Central memory CD8-positive, alpha-beta T cell (primary cell): ENCODE data around the gene TDRD6.

Experiments
- ATAC-seq: fragments of 150-1000 bp; cut with Tn5 transposase; replicated peaks from 2 replicates; pipeline ENCODE4 v1.10.0; 2022; ENCODE audit warnings: mild to moderate bottlenecking, moderate FRiP score, moderate number of reproducible peaks; ENCODE audit not compliant: poor library complexity, severe bottlenecking; ENCODE audit errors: extremely low read depth
- DNase-seq, 2 donors: peaks; one replicate each; pipeline ENCODE4 v3.0.0; 2021; ENCODE audit warnings: low spot score in 2 of 2
- H3K27ac Mint-ChIP-seq: one replicate; pipeline ENCODE4 v1.8.0; 2022; ENCODE audit warnings: low read depth, mild to moderate bottlenecking, moderate library complexity, mixed read lengths
- H3K27me3 Mint-ChIP-seq: one replicate; pipeline ENCODE4 v1.8.0; 2022; ENCODE audit warnings: mixed read lengths
- H3K36me3 Mint-ChIP-seq: one replicate; pipeline ENCODE4 v1.8.0; 2022; ENCODE audit warnings: mild to moderate bottlenecking, moderate library complexity, mixed read lengths; ENCODE audit not compliant: insufficient read depth
- H3K4me1 Mint-ChIP-seq: one replicate; pipeline ENCODE4 v1.8.0; 2022; ENCODE audit warnings: mixed read lengths
- H3K4me3 Mint-ChIP-seq: one replicate; pipeline ENCODE4 v1.8.0; 2022; ENCODE audit warnings: mild to moderate bottlenecking, moderate library complexity, mixed read lengths
- H3K9me3 Mint-ChIP-seq: one replicate; pipeline ENCODE4 v1.8.0; 2022; ENCODE audit warnings: mixed read lengths

Gene TDRD6

DNA sequence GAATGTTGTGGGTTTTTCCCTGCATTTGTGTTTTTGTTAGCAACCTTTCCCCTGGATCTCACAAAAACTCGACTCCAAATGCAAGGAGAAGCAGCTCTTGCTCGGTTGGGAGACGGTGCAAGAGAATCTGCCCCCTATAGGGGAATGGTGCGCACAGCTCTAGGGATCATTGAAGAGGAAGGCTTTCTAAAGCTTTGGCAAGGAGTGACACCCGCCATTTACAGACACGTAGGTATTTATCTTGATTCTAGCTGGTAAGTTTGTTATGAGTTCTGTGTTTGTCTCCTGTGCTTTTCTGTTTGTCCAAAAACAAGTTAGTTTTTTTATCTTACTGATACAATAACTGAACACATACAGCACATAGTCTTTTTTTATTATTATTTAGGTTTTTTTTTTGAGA is 31.9 kb upstream of the TDRD6 start:
- Mint-ChIP-seq H3K27ac (no peak overlapping the region), H3K4me1 (peaks cover 13% of the 10 kb centered on the region), H3K36me3 (peaks cover 5% of the 10 kb centered on the region), H3K9me3 (no peaks in the 10 kb centered on the region), H3K4me3 (no peak overlapping the region), H3K27me3 (peaks cover 65% of the 10 kb centered on the region)
- DNase-seq = no peak
- ATAC-seq = no peak

DNA sequence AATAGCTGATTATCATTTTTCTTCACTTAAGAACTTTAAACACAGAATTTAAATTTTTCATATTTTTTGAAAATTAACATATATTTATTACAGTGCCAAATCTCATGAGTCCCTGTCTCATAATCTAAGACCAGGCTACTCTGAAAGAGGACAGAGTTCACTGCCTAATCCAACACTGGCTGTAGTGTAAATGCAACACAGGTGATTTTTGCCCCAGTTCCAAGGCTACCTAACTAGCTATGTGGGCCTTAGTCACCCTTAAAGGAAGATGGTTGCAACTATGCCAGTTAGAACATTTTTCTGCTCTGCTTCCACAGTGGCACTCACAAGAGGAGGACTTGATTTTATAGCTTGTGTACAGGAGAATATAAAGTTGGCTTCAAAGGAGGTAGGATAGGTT is 30.0 kb upstream of the TDRD6 start:
- peaks cover 9% of the 10 kb centered on the region for H3K4me1 Mint-ChIP-seq
- H3K9me3 Mint-ChIP-seq = no peaks in the 10 kb centered on the region
- no peak overlapping the region for H3K4me3 Mint-ChIP-seq
- ATAC-seq = no peak
- H3K27me3 Mint-ChIP-seq = peaks cover 51% of the 10 kb centered on the region
- no peak overlapping the region for H3K27ac Mint-ChIP-seq
- H3K36me3 Mint-ChIP-seq = peaks cover 2% of the 10 kb centered on the region
- DNase-seq = no peak

DNA sequence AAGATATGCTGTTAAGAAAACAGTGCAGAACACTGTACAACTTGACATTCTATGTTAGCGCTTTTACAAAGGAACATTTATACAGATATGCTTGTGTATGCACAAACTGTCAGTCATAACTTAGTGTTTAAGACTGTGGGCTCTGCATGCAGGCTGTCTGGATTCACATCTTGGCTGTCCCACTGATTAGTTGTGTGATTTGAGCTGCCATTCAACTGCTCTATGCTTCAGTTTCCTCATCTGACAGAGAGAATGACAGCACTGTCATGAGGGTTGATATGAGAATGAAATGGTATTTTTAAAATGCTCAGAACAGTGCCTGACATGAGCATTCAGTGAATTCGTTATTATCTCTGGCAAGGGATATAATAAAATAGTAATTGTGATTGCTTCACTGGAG is 26.2 kb upstream of the TDRD6 start:
- peaks cover 14% of the 10 kb centered on the region for H3K27me3 Mint-ChIP-seq
- no peaks in the 10 kb centered on the region for H3K4me1 Mint-ChIP-seq
- DNase-seq (no peak), ATAC-seq (no peak)
- H3K36me3 Mint-ChIP-seq = no peaks in the 10 kb centered on the region
- no peak overlapping the region for H3K27ac Mint-ChIP-seq
- H3K9me3 Mint-ChIP-seq = no peaks in the 10 kb centered on the region
- no peak overlapping the region for H3K4me3 Mint-ChIP-seq

DNA sequence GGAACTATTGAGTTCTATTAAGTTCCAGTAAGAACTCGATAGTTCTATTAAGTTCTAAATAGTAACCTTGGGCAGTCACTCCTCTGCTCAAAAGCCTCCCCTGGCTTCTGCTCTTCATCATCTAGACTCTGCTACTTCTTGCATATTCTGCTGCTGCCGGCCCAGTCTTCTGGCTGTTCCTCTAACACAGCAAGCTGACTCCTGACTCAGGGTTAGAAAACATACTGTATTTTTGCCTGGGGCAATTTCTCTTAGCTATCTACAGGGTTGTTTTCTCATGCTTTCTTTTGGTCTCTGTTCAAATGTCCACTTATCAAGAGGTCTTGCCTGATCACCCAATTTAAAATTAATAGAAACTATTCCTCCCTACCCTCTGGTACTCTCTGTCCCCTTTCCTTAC is 20.3 kb upstream of the TDRD6 start:
- Mint-ChIP-seq H3K9me3 (no peaks in the 10 kb centered on the region), H3K36me3 (no peaks in the 10 kb centered on the region), H3K27ac (no peak overlapping the region), H3K4me1 (no peaks in the 10 kb centered on the region), H3K4me3 (no peak overlapping the region), H3K27me3 (peaks cover 12% of the 10 kb centered on the region)
- ATAC-seq = no peak
- no peak for DNase-seq

DNA sequence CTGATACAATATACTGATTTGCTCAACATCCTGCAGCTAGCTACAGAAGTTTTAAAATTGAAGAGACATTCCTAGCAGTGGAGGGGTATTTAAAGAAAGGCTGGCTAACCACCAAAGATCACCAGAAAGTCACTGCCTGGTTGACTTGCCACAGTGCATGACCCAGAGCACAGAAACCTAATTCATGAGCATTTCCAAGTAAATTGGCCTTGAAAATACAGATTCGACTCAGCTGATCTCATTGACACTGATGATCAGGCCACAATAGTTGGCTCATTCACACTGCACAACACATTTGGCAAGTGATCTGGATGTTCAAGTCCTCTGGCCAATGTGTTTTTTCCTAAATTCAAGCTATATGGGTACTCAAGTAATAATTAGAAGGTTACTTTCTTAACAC is 13.3 kb upstream of the TDRD6 start:
- no peaks in the 10 kb centered on the region for H3K36me3 Mint-ChIP-seq
- no peaks in the 10 kb centered on the region for H3K4me1 Mint-ChIP-seq
- H3K27ac Mint-ChIP-seq = no peak overlapping the region
- ATAC-seq = no peak
- no peak overlapping the region for H3K4me3 Mint-ChIP-seq
- no peak for DNase-seq
- H3K9me3 Mint-ChIP-seq = no peaks in the 10 kb centered on the region
- H3K27me3 Mint-ChIP-seq = peaks cover 16% of the 10 kb centered on the region

DNA sequence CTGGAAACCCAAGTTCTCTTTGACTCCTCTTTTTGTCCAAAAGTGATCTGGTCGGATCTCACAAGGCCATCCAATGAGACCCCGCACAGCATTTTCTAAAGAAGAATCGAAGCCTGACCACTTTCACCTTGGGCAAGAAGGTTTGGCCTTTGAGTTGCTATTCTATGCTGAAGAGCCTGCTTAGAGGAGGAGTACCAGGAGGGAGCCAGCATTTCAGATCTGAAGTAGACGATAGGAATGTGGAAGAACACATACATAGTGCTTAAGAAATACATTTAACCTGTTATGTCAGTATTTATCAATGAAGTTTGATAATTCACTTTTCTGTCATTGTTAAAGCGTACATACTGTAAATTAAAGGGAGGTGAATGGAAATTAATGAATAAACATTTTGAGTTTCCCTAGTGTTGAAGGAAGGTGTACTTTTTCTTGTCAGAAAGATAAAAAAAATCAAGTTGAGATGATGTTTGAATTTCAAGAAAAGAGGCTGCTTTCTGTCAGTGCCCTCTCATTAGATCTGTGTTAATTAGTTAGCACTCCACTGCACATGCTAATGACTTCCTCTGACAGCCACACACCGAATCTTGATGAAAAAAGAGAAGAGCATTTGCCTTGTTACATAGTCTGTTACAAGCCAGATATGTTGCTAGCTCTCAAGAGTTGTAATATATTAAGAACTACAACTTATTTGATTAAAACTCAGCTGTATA is 10.9 kb upstream of the TDRD6 start:
- DNase-seq = no peak
- Mint-ChIP-seq H3K27me3 (peaks cover 33% of the 10 kb centered on the region), H3K4me3 (no peak overlapping the region), H3K9me3 (no peaks in the 10 kb centered on the region), H3K27ac (no peak overlapping the region), H3K4me1 (no peaks in the 10 kb centered on the region), H3K36me3 (no peaks in the 10 kb centered on the region)
- ATAC-seq = no peak

DNA sequence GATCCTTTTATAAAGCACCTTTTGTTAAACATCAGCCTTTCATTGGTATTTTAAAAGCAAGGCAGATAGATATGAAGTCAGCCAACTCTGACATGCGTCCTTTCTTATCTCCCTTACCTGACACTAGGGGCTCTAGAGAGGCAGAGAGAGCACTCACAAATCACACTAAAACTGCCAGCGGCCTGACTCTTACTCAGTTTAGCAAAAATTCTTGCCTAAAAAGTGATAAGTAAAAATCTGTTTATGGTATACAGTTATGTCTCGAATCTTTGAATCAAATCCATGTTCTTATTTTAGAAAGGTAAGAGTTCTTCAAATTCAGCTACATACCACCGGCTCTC is 10.4 kb upstream of the TDRD6 start:
- ATAC-seq = no peak
- no peaks in the 10 kb centered on the region for H3K9me3 Mint-ChIP-seq
- peaks cover 38% of the 10 kb centered on the region for H3K27me3 Mint-ChIP-seq
- no peak overlapping the region for H3K27ac Mint-ChIP-seq
- no peak for DNase-seq
- H3K4me1 Mint-ChIP-seq = no peaks in the 10 kb centered on the region
- H3K36me3 Mint-ChIP-seq = no peaks in the 10 kb centered on the region
- H3K4me3 Mint-ChIP-seq = no peak overlapping the region

DNA sequence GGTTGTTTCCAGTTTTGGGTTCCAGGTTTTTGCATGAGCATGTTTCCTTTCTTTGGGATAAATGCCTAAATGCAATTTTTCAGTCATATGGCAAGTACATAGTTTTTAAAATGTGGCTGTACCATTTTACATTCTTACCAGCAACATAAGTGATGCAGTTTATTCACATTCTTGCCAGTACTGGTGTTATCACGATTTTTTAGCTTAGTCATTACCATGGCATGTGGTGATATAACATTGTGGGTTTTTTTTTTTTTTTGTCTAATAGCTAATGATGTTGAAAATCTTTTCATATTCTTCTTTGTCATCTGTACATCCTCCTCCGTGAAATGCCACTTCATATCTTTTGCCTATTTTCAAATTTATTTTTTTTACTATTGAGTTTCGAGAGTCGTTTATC is 2.9 kb upstream of the TDRD6 start:
- DNase-seq (no peak), ATAC-seq (no peak)
- H3K27me3 Mint-ChIP-seq = peaks cover 37% of the 10 kb centered on the region
- H3K9me3 Mint-ChIP-seq = no peaks in the 10 kb centered on the region
- H3K27ac Mint-ChIP-seq = no peak overlapping the region
- H3K36me3 Mint-ChIP-seq = peaks cover 2% of the 10 kb centered on the region
- H3K4me3 Mint-ChIP-seq = no peak overlapping the region
- H3K4me1 Mint-ChIP-seq = no peaks in the 10 kb centered on the region

DNA sequence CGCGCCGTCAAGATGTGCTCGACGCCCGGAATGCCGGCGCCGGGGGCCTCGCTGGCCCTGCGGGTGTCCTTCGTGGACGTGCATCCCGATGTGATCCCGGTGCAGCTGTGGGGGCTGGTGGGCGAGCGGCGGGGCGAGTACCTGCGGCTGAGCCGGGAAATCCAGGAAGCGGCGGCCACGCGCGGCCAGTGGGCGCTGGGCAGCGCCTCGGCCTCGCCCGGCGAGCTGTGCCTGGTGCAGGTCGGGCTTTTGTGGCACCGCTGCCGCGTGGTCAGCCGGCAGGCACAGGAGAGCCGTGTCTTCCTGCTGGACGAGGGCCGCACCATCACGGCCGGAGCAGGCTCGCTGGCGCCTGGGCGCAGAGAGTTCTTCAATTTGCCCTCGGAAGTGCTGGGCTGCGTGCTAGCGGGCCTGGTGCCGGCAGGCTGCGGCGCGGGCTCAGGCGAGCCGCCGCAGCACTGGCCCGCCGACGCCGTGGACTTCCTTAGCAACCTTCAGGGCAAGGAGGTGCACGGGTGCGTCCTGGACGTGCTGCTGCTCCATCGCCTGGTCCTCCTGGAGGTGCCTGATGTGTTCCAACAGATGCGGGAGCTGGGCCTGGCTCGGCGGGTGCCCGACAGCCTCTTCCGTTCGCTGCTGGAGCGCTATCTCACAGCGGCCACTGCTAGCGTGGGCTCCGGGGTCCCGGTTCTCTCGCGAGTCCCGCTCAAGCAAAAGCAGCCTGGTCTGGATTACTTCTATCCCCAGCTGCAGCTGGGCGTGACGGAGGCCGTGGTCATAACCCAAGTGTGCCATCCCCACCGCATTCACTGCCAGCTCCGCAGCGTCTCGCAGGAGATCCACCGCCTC is 656 bp downstream of the TDRD6 start:
- Mint-ChIP-seq H3K9me3 (no peaks in the 10 kb centered on the region), H3K27ac (no peak overlapping the region), H3K4me3 (no peak overlapping the region), H3K36me3 (peaks cover 2% of the 10 kb centered on the region), H3K4me1 (no peaks in the 10 kb centered on the region), H3K27me3 (peaks cover 40% of the 10 kb centered on the region)
- DNase-seq (no peak), ATAC-seq (no peak)

DNA sequence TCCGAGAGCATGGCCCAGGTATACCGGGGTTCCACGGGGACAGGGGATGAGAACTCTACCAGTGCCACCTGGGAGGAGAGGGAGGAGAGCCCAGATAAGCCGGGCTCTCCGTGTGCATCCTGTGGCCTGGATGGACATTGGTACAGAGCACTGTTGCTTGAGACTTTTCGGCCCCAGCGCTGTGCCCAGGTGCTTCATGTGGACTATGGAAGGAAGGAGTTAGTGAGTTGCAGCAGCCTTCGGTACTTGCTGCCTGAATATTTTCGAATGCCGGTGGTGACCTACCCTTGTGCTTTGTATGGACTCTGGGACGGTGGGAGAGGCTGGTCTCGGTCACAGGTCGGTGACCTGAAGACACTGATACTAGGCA is 1.3 kb downstream of the TDRD6 start:
- ATAC-seq (no peak), DNase-seq (no peak)
- H3K4me3 Mint-ChIP-seq = no peak overlapping the region
- H3K27ac Mint-ChIP-seq = no peak overlapping the region
- H3K9me3 Mint-ChIP-seq = no peaks in the 10 kb centered on the region
- no peaks in the 10 kb centered on the region for H3K4me1 Mint-ChIP-seq
- H3K27me3 Mint-ChIP-seq = peaks cover 46% of the 10 kb centered on the region
- peaks cover 6% of the 10 kb centered on the region for H3K36me3 Mint-ChIP-seq

DNA sequence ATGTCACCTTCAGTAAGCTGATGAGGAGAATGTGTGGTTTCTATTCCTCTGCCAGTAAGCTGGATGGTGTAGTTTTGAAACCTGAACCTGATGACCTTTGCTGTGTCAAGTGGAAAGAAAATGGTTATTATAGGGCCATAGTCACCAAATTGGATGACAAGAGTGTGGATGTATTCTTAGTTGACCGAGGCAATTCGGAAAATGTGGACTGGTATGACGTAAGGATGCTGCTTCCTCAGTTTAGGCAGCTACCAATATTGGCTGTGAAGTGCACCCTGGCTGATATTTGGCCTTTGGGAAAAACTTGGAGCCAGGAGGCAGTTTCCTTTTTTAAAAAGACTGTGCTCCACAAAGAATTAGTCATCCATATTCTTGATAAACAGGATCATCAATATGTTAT is 2.0 kb downstream of the TDRD6 start:
- ATAC-seq = no peak
- peaks cover 44% of the 10 kb centered on the region for H3K27me3 Mint-ChIP-seq

DNA sequence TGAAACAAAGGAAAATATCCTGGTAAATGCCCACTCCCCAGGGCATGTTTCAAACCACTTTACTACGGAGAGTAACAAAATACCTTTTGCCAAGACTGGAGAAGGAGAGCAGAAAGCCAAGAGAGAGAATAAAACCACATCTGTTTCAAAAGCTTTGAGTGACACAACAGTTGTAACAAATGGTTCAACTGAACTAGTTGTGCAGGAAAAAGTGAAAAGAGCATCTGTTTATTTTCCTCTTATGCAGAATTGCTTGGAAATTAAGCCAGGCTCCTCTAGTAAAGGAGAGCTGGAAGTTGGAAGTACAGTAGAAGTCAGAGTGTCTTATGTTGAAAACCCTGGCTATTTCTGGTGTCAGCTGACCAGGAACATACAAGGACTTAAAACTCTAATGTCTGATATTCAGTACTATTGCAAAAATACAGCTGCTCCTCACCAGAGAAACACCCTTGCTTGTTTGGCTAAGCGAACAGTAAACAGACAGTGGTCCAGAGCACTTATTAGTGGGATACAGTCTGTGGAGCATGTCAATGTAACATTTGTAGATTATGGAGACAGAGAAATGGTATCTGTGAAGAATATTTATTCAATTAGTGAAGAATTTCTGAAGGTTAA is 2.6 kb downstream of the TDRD6 start:
- ATAC-seq (no peak), DNase-seq (no peak)
- no peak overlapping the region for H3K27ac Mint-ChIP-seq
- H3K27me3 Mint-ChIP-seq = peaks cover 38% of the 10 kb centered on the region
- H3K4me1 Mint-ChIP-seq = no peaks in the 10 kb centered on the region
- H3K36me3 Mint-ChIP-seq = peaks cover 6% of the 10 kb centered on the region
- no peak overlapping the region for H3K4me3 Mint-ChIP-seq
- H3K9me3 Mint-ChIP-seq = no peaks in the 10 kb centered on the region

More for the DNA sequence above, 2.0 kb downstream of the TDRD6 start:
- no peak for DNase-seq
- Mint-ChIP-seq H3K9me3 (no peaks in the 10 kb centered on the region), H3K36me3 (peaks cover 6% of the 10 kb centered on the region), H3K4me3 (no peak overlapping the region), H3K27ac (no peak overlapping the region), H3K4me1 (no peaks in the 10 kb centered on the region)

DNA sequence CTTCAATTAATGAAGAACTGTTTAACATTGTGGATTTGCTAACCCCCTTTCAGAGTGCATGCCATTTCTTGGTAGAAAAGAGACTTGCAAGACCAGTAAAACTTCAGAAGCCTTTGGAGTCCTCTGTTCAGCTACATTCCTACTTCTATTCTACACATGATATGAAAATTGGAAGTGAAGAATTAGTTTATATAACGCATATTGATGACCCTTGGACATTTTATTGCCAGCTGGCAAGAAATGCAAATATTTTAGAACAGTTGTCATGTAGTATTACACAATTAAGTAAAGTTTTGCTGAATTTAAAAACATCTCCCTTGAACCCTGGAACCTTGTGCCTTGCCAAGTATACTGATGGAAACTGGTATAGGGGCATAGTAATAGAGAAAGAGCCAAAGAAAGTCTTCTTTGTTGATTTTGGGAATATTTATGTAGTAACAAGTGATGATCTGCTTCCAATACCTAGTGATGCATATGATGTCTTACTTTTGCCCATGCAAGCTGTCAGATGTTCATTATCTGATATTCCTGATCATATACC is 3.3 kb downstream of the TDRD6 start:
- no peaks in the 10 kb centered on the region for H3K4me1 Mint-ChIP-seq
- ATAC-seq = no peak
- DNase-seq = no peak
- H3K9me3 Mint-ChIP-seq = no peaks in the 10 kb centered on the region
- H3K27ac Mint-ChIP-seq = no peak overlapping the region
- H3K4me3 Mint-ChIP-seq = no peak overlapping the region
- H3K27me3 Mint-ChIP-seq = peaks cover 44% of the 10 kb centered on the region
- H3K36me3 Mint-ChIP-seq = peaks cover 6% of the 10 kb centered on the region
